WTC11 (cell line): ENCODE results near the gene EPM2AIP1. TPM values are rescaled to one million over a fixed set of nuclear protein-coding genes. Genes with fewer than 3 reads are reported as not detected.

Experiments
- ATAC-seq: fragments of 200-7000 bp; cut with Tn5 transposase; 2 replicates; pipeline ENCODE4 v1.10.0; 2021; ENCODE audit warnings: mild to moderate bottlenecking, moderate library complexity
- CTCF ChIA-PET: fragments of 300-600 bp; sonication (Branson Sonifier 250); formaldehyde crosslinking; loops from one replicate; lab custom pipeline; 2021; ENCODE audit warnings: antibody characterized with exemption; lab: Charles Lee
- POLR2A ChIA-PET: fragments of 350-600 bp; sonication (Branson Sonifier 250); formaldehyde crosslinking; loops from one replicate; lab custom pipeline; 2021; ENCODE audit warnings: antibody characterized with exemption; lab: Charles Lee
- DNase-seq: peaks from one replicate; pipeline ENCODE4 v3.0.0; 2021; ENCODE audit warnings: low spot score
- H3K27ac Mint-ChIP-seq: 2 replicates; pipeline ENCODE4 v1.8.0; 2021; ENCODE audit warnings: mixed read lengths
- H3K27me3 Mint-ChIP-seq: 2 replicates; pipeline ENCODE4 v1.8.0; 2021; ENCODE audit warnings: low read depth, mild to moderate bottlenecking, moderate library complexity, mixed read lengths
- H3K36me3 Mint-ChIP-seq: 2 replicates; pipeline ENCODE4 v1.8.0; 2021; ENCODE audit warnings: mixed read lengths
- H3K4me1 Mint-ChIP-seq: 2 replicates; pipeline ENCODE4 v1.8.0; 2022; ENCODE audit warnings: mixed read lengths
- H3K4me3 Mint-ChIP-seq: 2 replicates; pipeline ENCODE4 v1.8.0; 2021; ENCODE audit warnings: mild to moderate bottlenecking, moderate library complexity, mixed read lengths
- H3K9me3 Mint-ChIP-seq: 2 replicates; pipeline ENCODE4 v1.8.0; 2021; ENCODE audit warnings: mixed read lengths
- ATF2 ChIP-seq: sonication (generic); formaldehyde crosslinking; IDR thresholded peaks from 2 replicates; pipeline ENCODE4 v1.8.1; 2022; ENCODE audit warnings: low read depth, missing genetic modification reagents, borderline replicate concordance
- E2F1 ChIP-seq: sonication (generic); formaldehyde crosslinking; IDR thresholded peaks from 2 replicates; pipeline ENCODE4 v1.8.0; 2022; ENCODE audit warnings: mild to moderate bottlenecking, missing genetic modification reagents
- EMX1 ChIP-seq: fragments of 250-450 bp; sonication (Bioruptor Pico); IDR thresholded peaks from 2 replicates; pipeline ENCODE4 v1.8.0; 2021; ENCODE audit warnings: mild to moderate bottlenecking
- ESRRA ChIP-seq: sonication (generic); formaldehyde crosslinking; IDR thresholded peaks from 2 replicates; pipeline ENCODE4 v1.8.1; 2022; ENCODE audit warnings: mild to moderate bottlenecking, missing genetic modification reagents, borderline replicate concordance
- JAZF1 ChIP-seq: fragments of 250-450 bp; sonication (Bioruptor Pico); IDR thresholded peaks from 2 replicates; pipeline ENCODE4 v1.9.0; 2021; ENCODE audit warnings: moderate library complexity, mild to moderate bottlenecking, inconsistent platforms
- KAT7 ChIP-seq: sonication (generic); formaldehyde crosslinking; IDR thresholded peaks from 2 replicates; pipeline ENCODE4 v1.8.1; 2023; ENCODE audit warnings: missing genetic modification reagents, mild to moderate bottlenecking, borderline replicate concordance
- MXD4 ChIP-seq: fragments of 250-450 bp; sonication (Bioruptor Pico); IDR thresholded peaks from 2 replicates; pipeline ENCODE4 v1.8.0; 2021; ENCODE audit warnings: mild to moderate bottlenecking, moderate library complexity, borderline replicate concordance
- NFATC4 ChIP-seq: fragments of 250-450 bp; sonication (Bioruptor Pico); IDR thresholded peaks from 2 replicates; pipeline ENCODE4 v1.9.0; 2021; ENCODE audit warnings: mild to moderate bottlenecking
- NR2C2 ChIP-seq: sonication (generic); formaldehyde crosslinking; IDR thresholded peaks from 2 replicates; pipeline ENCODE4 v1.8.0; 2022; ENCODE audit warnings: mild to moderate bottlenecking, missing genetic modification reagents
- OVOL2 ChIP-seq: fragments of 250-450 bp; sonication (Bioruptor Pico); IDR thresholded peaks from 2 replicates; pipeline ENCODE4 v1.9.0; 2021; ENCODE audit warnings: mild to moderate bottlenecking, borderline replicate concordance
- STAT6 ChIP-seq: sonication (generic); formaldehyde crosslinking; conservative IDR thresholded peaks from 2 replicates; pipeline ENCODE4 v1.8.1; 2023; ENCODE audit warnings: mild to moderate bottlenecking, low read depth, missing genetic modification reagents, moderate library complexity
- TCF7 ChIP-seq: sonication (generic); formaldehyde crosslinking; IDR thresholded peaks from 2 replicates; pipeline ENCODE4 v1.8.0; 2022; ENCODE audit warnings: mild to moderate bottlenecking, low read depth, missing genetic modification reagents, moderate library complexity
- ZNF232 ChIP-seq: sonication (generic); formaldehyde crosslinking; IDR thresholded peaks from 2 replicates; pipeline ENCODE4 v1.8.0; 2022; ENCODE audit warnings: mild to moderate bottlenecking, missing genetic modification reagents
- ZNF423 ChIP-seq: fragments of 250-450 bp; sonication (Bioruptor Pico); IDR thresholded peaks from 2 replicates; pipeline ENCODE4 v2.1.2; 2022; ENCODE audit warnings: mild to moderate bottlenecking, moderate library complexity
- total RNA-seq: library from RNA; stranded (reverse); gene quantifications from 3 replicates; pipeline ENCODE4 v1.2.3, GENCODE V29; 2021
- TF ChIP-seq, protein P1 (sequence below): sonication (generic); formaldehyde crosslinking; IDR thresholded peaks from 2 replicates; pipeline ENCODE4 v1.8.1; 2022; ENCODE audit warnings: mild to moderate bottlenecking, moderate library complexity, missing genetic modification reagents
- TF ChIP-seq, protein P2 (sequence below): fragments of 250-450 bp; sonication (Bioruptor Pico); IDR thresholded peaks from 2 replicates; pipeline ENCODE4 v1.8.0; 2021; ENCODE audit warnings: mild to moderate bottlenecking
- TF ChIP-seq, protein P3 (sequence below): sonication (generic); formaldehyde crosslinking; IDR thresholded peaks from 2 replicates; pipeline ENCODE4 v1.8.0; 2023; ENCODE audit warnings: mild to moderate bottlenecking, missing genetic modification reagents
- TF ChIP-seq, protein P4 (sequence below): fragments of 250-450 bp; sonication (Bioruptor Pico); IDR thresholded peaks from 2 replicates; pipeline ENCODE4 v1.9.0; 2021; ENCODE audit warnings: mild to moderate bottlenecking, borderline replicate concordance

The EPM2AIP1 gene
- total RNA-seq, 1 experiment from 2014 or later = 11.0 TPM

- TF ChIP-seq ZNF232 (CRISPR knock-in tag) = no peak
- no peak for TF ChIP-seq MXD4 (CRISPR knock-in tag)
- TF ChIP-seq STAT6 (CRISPR knock-in tag) = no peak
- TF ChIP-seq, all 79 proteins: peak for 0
These were observed 40.0 kb upstream of the EPM2AIP1 start (continued) for GRCh38 chr3:37032961-37033360.

DNA sequence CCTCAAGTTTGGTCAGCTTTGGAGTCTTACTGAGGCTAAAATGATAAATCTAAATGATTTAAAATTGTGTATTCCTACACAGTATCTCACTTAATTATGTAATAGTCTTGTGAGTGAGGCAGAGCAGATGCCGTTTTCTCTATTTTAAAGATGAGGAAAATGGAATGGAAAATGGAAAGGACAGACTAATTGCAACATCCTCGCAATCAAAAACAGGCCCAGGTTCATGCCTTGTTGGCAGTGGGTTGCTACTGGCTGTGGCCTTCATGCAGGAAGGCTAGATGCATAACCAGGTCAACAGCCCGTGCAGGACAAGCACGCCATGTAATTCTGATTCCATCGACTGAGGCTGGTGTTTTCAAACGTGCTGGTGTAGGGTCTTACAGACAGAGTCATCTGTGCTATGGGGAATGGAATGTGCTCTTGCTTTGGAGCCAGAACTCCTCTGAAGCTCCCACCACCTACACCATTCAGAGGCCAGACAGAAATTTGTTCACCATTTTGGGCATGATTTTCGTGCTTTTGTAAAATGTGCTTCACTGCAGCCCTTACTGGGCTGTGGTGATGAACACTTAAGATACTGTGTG lies 38.3 kb upstream of the EPM2AIP1 start:
- H3K4me3 Mint-ChIP-seq = no peak overlapping the region
- TF ChIP-seq KAT7 (CRISPR knock-in tag) = no peak
- no peak for TF ChIP-seq NR2C2 (CRISPR knock-in tag)
- no peak for TF ChIP-seq OVOL2 (CRISPR knock-in tag)
- TF ChIP-seq NFATC4 (CRISPR knock-in tag) = no peak
- TF ChIP-seq E2F1 (CRISPR knock-in tag) = no peak
- TF ChIP-seq, protein P1, sequence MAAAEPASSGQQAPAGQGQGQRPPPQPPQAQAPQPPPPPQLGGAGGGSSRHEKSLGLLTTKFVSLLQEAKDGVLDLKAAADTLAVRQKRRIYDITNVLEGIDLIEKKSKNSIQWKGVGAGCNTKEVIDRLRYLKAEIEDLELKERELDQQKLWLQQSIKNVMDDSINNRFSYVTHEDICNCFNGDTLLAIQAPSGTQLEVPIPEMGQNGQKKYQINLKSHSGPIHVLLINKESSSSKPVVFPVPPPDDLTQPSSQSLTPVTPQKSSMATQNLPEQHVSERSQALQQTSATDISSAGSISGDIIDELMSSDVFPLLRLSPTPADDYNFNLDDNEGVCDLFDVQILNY (CRISPR knock-in tag) = no peak
- no peak for TF ChIP-seq JAZF1
- TF ChIP-seq ZNF423 (CRISPR knock-in tag) = no peak
- TF ChIP-seq, all 79 proteins: peak for 0
- ChIA-PET POLR2A (interaction anchor here (0.6 kb wide), 1 partner anchor 129 kb away, joined by 3 read pairs; no protein-coding TSS in a partner anchor), CTCF (no interaction called here)
- H3K27me3 Mint-ChIP-seq = no peaks in the 10 kb centered on the region
- H3K36me3 Mint-ChIP-seq = peaks cover 62% of the 10 kb centered on the region
- no peak for DNase-seq
- H3K4me1 Mint-ChIP-seq = no peaks in the 10 kb centered on the region
- H3K9me3 Mint-ChIP-seq = peaks cover 3% of the 10 kb centered on the region; the same call in 1 of the 2 replicates
- ATAC-seq = no peak
- H3K27ac Mint-ChIP-seq = no peak overlapping the region

GRCh38 chr3:37030588-37030987 lies 37.7 kb upstream of the EPM2AIP1 start:
- Mint-ChIP-seq H3K27ac (no peak overlapping the region), H3K9me3 (peaks cover 3% of the 10 kb centered on the region; the same call in 1 of the 2 replicates), H3K36me3 (peaks cover 62% of the 10 kb centered on the region), H3K27me3 (no peaks in the 10 kb centered on the region), H3K4me3 (no peak overlapping the region), H3K4me1 (no peaks in the 10 kb centered on the region)
- DNase-seq (no peak), ATAC-seq (no peak)
- ChIA-PET CTCF (no interaction called here), POLR2A (interaction anchor here (0.6 kb wide), 1 partner anchor 129 kb away, joined by 3 read pairs; no protein-coding TSS in a partner anchor)
- TF ChIP-seq ZNF232 (CRISPR knock-in tag) (no peak), TCF7 (CRISPR knock-in tag) (no peak), ESRRA (CRISPR knock-in tag) (no peak), EMX1 (CRISPR knock-in tag) (no peak), NFATC4 (CRISPR knock-in tag) (no peak), ATF2 (CRISPR knock-in tag) (no peak)
- TF ChIP-seq, protein P2, sequence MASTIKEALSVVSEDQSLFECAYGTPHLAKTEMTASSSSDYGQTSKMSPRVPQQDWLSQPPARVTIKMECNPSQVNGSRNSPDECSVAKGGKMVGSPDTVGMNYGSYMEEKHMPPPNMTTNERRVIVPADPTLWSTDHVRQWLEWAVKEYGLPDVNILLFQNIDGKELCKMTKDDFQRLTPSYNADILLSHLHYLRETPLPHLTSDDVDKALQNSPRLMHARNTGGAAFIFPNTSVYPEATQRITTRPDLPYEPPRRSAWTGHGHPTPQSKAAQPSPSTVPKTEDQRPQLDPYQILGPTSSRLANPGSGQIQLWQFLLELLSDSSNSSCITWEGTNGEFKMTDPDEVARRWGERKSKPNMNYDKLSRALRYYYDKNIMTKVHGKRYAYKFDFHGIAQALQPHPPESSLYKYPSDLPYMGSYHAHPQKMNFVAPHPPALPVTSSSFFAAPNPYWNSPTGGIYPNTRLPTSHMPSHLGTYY = no peak
- TF ChIP-seq, protein P3, sequence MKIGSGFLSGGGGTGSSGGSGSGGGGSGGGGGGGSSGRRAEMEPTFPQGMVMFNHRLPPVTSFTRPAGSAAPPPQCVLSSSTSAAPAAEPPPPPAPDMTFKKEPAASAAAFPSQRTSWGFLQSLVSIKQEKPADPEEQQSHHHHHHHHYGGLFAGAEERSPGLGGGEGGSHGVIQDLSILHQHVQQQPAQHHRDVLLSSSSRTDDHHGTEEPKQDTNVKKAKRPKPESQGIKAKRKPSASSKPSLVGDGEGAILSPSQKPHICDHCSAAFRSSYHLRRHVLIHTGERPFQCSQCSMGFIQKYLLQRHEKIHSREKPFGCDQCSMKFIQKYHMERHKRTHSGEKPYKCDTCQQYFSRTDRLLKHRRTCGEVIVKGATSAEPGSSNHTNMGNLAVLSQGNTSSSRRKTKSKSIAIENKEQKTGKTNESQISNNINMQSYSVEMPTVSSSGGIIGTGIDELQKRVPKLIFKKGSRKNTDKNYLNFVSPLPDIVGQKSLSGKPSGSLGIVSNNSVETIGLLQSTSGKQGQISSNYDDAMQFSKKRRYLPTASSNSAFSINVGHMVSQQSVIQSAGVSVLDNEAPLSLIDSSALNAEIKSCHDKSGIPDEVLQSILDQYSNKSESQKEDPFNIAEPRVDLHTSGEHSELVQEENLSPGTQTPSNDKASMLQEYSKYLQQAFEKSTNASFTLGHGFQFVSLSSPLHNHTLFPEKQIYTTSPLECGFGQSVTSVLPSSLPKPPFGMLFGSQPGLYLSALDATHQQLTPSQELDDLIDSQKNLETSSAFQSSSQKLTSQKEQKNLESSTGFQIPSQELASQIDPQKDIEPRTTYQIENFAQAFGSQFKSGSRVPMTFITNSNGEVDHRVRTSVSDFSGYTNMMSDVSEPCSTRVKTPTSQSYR (CRISPR knock-in tag) = no peak
- TF ChIP-seq, protein P4, sequence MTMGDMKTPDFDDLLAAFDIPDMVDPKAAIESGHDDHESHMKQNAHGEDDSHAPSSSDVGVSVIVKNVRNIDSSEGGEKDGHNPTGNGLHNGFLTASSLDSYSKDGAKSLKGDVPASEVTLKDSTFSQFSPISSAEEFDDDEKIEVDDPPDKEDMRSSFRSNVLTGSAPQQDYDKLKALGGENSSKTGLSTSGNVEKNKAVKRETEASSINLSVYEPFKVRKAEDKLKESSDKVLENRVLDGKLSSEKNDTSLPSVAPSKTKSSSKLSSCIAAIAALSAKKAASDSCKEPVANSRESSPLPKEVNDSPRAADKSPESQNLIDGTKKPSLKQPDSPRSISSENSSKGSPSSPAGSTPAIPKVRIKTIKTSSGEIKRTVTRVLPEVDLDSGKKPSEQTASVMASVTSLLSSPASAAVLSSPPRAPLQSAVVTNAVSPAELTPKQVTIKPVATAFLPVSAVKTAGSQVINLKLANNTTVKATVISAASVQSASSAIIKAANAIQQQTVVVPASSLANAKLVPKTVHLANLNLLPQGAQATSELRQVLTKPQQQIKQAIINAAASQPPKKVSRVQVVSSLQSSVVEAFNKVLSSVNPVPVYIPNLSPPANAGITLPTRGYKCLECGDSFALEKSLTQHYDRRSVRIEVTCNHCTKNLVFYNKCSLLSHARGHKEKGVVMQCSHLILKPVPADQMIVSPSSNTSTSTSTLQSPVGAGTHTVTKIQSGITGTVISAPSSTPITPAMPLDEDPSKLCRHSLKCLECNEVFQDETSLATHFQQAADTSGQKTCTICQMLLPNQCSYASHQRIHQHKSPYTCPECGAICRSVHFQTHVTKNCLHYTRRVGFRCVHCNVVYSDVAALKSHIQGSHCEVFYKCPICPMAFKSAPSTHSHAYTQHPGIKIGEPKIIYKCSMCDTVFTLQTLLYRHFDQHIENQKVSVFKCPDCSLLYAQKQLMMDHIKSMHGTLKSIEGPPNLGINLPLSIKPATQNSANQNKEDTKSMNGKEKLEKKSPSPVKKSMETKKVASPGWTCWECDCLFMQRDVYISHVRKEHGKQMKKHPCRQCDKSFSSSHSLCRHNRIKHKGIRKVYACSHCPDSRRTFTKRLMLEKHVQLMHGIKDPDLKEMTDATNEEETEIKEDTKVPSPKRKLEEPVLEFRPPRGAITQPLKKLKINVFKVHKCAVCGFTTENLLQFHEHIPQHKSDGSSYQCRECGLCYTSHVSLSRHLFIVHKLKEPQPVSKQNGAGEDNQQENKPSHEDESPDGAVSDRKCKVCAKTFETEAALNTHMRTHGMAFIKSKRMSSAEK (CRISPR knock-in tag) = no peak
